NCI-H748 (cell line): ENCODE data around the gene DIS3L2.
"Not testable (repeated sequence)": the region's sequence is repeated elsewhere in the genome, so short reads cannot be mapped to it uniquely, and the experiment has no call there.

Source experiments
- DNase-seq: peaks from one replicate; lab custom pipeline; 2025; ENCODE audit not compliant: unreplicated experiment; lab: John Stamatoyannopoulos, UW

DIS3L2 gene

GRCh38 chr2:232364806-232365594, 403.5 kb downstream of the DIS3L2 start:
- DNase-seq: not testable (repeated sequence)

DNA sequence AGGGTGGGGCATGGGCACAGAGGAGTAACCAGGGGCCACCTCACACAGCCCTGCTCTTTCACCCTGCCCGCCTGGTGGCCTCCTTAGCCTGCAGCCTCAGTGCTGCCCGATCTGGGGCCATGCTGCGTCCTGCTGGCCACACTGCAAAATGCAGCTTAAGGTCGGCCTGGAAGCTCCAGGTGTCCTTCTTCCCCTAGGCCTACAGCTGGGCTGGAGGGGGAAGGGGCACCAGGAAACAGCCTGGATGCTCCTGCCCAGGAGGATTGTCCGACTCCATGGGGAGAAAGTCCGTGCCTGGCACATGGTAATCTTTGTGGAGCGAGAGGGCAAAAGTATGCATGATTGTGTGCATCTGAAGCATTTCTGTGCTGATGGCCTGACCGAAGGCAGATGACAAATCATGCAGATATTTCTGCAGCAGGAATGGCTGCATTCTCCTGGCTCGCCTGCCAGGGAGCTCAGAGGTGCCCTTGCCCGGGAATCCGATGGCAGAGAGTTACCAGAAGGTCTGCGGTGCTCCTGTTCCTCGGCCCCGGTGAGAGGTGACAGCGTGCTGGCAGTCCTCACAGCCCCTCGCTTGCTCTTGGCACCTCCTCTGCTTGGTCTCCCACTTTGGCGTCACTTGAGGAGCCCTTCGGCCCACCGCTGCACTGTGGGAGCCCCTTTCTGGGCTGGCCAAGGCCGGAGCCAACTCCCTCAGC, 404.3 kb downstream of the DIS3L2 start:
- peak; percentile 11 for DNase-seq

DNA sequence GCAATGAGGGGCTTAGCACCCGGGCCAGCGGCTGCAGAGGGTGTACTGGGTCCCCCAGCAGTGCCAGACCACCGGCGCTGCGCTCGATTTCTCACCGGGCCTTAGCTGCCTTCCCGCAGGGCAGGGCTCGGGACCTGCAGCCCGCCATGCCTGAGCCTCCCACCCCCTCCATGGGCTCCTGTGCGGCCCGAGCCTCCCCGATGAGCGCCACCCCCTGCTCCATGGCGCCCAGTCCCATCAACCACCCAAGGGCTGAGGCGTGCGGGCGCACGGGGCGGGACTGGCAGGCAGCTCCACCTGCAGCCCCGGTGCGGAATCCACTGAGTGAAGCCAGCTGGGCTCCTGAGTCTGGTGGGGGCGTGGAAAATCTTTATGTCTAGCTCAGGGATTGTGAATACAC, 404.9 kb downstream of the DIS3L2 start:
- DNase-seq: not testable (repeated sequence)

DNA sequence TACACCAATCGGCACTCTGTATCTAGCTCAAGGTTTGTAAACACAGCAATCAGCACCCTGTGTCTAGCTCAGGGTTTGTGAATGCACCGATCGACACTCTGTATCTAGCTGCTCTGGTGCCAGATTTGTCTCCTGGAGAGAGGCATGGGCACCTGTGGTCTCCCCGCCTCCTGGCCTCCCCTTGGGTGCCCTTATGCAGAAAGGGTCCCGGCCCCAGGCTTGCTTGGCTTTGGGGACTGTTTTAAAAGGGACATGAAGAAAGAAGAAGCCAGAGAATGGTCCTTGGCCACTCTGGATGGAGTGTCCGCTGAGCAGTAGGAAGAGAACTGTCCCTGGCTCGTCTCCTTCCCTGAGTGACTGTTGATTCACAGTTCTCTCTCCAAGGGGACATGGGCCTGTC, 405.5 kb downstream of the DIS3L2 start:
- no peak for DNase-seq

DNA sequence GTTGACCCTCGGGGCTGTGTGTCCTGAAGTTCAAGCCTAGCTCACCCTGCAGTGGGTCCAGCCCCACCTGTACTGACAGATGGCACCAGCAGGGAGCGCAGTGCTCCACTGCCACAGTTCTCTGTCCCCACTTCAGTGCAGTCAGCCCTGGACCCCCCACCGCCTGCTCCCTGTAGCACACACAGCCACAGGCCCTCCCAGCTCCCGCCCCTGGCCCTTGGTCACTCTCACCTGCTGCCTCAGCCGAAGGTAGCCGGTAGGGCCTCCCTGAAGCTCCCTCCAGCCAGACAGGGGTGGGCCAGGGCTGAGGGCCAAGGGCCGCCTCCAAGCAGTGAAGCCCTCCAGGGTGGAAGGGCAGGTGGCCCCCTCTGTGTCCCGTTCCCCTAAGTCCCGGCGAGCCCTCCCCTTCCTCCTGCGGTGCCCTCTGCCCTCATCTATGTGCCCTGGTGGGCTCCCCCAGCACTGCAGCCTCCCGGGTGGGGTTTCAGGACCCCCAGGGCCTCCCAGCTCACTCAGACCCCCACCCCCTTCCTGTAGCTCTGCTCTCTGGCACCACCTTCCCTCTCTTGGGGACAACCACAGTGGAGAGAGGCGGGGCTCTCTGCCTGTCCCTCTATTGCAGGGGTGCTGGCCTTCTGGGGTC, 406.2 kb downstream of the DIS3L2 start:
- DNase-seq: no peak

DNA sequence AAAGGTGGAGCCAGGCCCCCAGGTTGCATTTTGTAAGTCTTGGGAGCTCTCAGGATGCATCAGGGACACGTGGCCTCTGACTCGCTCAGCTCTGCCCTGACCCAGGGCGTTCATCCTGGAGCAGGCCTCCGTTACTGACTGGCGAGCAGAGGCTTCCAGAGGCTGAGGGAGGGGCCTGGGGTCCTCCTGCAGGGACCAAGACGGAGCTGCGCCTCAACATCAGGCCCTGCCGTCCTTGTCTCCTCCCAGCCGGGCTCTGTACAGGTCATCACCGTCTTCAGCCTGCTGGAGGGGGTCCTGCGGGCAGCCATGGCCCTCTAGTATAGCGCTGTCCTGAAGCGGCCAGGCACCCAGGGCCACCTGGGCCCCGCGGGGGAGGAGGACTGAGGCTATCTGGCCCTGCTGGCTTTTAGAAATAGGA, 406.8 kb downstream of the DIS3L2 start:
- DNase-seq: no peak

DNA sequence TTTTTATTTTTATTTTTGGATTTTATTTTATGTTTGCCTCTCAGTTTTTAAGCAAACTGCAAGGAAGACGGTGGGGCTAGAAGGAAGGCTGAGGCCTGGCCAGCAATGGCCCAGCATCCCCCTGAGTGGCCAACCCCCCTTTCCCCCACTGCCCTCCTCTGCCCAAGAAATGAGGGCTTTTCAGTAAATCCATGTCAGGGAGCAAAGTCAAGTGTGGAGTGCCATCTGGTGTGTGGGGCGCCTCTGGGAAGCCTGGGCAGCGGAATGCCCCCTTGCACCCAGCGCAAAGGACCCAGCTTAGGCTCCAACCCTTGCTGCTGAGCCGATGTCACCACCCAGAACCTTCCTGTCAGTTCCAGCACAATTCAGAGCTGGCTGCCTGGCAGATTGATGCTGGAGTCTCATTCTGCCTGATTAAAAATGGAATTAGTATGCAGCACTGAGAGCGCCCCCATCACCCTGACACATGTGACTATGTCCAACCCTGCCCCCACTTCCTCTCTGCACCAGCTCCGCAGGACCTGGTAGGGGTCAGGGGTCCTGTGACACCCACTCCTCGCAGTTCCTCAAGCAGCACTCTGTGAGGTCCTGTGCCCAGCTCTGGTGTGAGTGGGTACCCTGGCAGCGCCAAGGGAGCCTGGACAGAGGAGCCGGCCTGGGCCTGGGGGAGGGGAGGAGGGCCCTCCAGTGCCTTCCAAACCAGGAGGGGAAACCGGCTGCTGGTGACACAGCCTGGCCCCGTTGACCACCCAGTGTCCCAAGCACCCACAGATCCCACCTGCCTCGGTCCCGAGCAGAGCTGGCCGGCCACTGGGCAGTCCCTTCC, 407.8 kb downstream of the DIS3L2 start:
- DNase-seq: no peak

GRCh38 chr2:232370007-232370406, 408.5 kb downstream of the DIS3L2 start:
- DNase-seq: not testable (repeated sequence)

- no peak for DNase-seq
Observed at GRCh38 chr2:232372231-232373208, 411.0 kb downstream of the DIS3L2 start.

DNA sequence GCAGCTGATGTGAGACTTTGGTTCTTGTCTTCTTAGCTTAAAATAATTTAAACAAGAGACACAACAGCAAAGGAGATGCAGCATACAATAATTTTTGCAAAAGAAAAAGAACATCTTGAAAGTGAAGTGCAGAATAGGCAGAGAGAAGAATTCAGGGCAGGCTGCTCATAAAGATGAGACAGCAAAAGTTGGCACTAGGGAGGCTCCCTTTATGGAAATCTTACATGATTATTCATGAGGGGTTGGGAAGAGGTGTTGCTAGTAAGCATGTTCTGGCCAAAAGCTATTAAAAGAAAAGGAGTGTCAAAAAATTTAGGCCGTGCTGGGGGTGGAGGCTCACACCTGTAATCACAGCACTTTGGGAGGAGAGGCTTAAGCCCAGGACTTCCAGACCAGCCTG, 412.8 kb downstream of the DIS3L2 start:
- no peak for DNase-seq

GRCh38 chr2:232375164-232375563, 413.7 kb downstream of the DIS3L2 start:
- no peak for DNase-seq

DNA sequence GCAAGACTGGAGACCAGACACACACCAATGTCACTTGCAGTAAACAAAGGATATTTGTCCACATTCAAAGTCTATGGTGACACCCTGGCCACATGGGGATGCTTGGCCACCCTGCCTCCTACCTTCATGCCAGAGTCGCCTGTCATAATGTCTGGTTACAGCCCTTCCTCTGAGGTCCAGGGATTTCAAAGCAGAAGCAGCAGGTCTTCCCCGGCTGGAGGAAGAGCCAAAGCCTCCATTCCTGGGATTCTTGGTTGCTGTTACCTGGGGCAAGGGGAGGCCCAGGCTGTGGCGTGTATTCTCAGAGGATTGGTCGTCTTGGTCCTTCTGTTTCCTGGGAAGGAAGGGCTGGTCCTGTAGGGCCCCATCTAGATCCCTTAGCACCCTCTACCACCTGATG, 414.7 kb downstream of the DIS3L2 start:
- DNase-seq: no peak

DNA sequence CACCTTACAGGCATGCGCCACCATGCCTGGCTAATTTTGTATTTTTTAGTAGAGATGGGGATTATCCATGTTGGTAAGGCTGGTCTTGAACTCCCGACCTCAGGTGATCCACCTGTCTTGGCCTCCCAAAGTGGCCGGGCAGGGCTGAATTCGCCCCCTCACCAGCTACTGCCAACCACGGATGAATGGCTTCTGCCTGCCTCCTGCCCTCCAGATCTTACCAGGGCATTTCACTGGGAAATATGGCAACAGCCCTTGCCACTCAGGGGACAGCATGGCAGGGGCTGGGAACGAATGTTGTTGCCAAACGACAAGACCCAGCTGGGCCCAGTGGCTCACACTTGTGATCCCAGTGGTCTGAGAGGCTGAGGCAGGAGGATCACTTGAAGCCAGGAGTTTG, 415.2 kb downstream of the DIS3L2 start:
- no peak for DNase-seq

DNA sequence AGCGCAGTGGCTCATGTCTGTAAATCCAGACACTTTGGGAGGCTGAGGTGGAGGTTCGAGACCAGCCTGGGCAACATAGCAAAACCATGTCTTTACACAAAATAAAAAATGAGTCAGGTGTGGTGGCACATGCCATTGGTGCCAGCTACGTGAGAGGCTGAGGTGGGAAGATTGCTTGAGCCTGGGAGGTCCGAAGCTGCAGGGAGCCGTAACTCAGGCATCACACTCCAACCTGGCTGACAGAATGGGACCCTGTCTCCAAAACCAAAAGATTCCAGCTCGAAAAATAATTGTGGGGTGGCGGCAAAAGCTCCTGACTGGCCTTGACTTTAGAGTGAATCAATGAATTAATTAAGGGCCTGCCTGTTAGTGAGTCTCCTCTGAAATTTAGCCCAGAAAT, 415.8 kb downstream of the DIS3L2 start:
- DNase-seq: no peak

DNA sequence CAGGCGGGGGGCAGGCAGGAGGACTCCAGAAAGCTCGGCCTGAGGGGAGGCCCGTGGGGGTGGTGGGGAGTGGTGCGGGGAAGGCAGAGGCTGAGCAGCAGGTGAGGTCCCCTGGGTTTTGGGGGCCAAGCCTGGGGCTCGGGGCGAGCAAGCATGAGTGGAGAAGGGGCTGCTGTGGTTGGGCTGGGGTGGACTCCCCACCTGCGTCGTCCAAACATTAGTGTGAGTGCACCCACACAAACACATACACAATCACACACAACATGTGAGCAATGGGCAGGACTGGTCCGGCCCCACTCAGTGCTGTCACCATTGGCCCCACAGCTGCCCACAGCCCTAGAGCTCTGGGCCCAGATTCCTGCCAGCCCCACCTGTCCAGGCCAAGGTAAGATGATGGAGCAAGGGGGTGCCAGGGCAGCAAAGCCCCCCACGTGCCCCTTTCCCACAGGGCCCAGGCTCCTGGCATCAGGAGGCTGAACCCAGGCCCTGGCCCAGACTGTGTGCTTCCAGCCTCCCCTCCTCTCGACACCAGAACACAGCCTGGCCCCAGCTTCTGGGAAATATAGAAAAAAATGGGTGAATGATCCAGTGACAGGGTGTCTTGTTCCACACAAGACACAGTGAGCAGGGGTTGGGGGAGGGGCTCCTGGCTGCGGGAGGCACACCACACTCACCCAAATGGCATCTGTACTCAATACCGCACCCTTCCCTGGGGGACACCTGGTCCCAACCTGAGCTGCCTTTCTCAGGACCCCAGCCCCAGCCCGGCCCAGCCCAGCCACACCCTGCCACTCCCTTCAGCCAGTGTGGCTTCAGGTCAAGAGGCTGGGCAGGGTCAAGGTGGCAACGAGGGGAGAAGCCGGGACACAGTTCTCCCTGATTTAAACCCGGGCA, 416.6 kb downstream of the DIS3L2 start:
- no peak for DNase-seq

- not testable (repeated sequence) for DNase-seq
Observed at GRCh38 chr2:232378735-232379151, 417.2 kb downstream of the DIS3L2 start, which contains the start of gene ALPP. Gene ALPP (plus strand): TSS chr2:232378751. CDS start chr2:232378803, 52 bp downstream.

DNA sequence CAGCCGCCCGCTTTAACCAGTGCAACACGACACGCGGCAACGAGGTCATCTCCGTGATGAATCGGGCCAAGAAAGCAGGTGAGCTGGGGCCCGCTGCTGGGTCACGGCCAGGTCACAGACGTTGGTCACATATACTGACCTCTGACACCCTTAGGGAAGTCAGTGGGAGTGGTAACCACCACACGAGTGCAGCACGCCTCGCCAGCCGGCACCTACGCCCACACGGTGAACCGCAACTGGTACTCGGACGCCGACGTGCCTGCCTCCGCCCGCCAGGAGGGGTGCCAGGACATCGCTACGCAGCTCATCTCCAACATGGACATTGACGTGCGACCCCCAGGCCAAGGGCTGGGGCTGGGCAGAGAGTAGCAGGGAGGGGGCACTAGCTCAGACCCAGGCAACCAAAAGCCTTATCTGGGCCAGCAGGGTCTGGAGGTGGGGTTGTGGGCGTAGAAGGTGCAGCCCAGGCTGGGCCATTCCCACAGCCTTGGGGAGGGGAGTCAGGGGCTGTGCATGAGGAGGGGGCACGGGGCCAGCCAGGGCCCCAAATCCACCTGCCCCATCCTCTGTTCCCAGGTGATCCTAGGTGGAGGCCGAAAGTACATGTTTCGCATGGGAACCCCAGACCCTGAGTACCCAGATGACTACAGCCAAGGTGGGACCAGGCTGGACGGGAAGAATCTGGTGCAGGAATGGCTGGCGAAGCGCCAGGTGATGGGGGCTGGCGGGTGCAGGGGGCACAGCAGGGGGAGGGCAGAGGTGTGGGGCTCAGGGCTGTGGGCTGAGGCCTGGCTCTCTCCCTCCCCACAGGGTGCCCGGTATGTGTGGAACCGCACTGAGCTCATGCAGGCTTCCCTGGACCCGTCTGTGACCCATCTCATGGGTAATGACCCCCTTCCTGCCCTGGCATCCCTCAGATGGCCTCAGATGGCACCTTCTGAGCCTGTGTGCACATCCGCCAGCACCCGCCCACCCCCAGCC, 418.4 kb downstream of the DIS3L2 start:
- DNase-seq: not testable (repeated sequence)
